Liver (tissue), 9 donors: Measurements from ENCODE around the gene AADACL4. TPM values are rescaled to one million over a fixed set of nuclear protein-coding genes. Genes with fewer than 3 reads are reported as not detected.
A peak's percentile ranks its signal among the peaks of the same experiment; 100 is the strongest.

Experiments
- DNase-seq: peaks from one replicate; pipeline ENCODE4 v3.0.0-alpha.2; 2017; ENCODE audit warnings: low spot score
- H3K27ac ChIP-seq, 2 donors: one replicate each; pipeline ENCODE4 v1.7.0; 2013; ENCODE audit warnings: inconsistent platforms in 2 of 2, low read length in 2 of 2, control low read depth in 1 of 2, low read depth in 1 of 2, mild to moderate bottlenecking in 1 of 2
- H3K27me3 ChIP-seq, 4 donors: one replicate each; pipeline versions ENCODE4 v1.6.1 to v1.7.0; 2013; ENCODE audit warnings: low read length in 3 of 4, inconsistent platforms in 1 of 4, mild to moderate bottlenecking in 1 of 4, moderate library complexity in 1 of 4; ENCODE audit not compliant: control insufficient read depth in 4 of 4, insufficient read depth in 4 of 4
- H3K36me3 ChIP-seq, 4 donors: one replicate each; pipeline versions ENCODE4 v1.6.1 to v1.7.0; 2013; ENCODE audit warnings: low read length in 3 of 4, mild to moderate bottlenecking in 3 of 4, low read depth in 1 of 4, moderate library complexity in 1 of 4; ENCODE audit not compliant: control insufficient read depth in 4 of 4, insufficient read depth in 3 of 4
- H3K4me1 ChIP-seq, 4 donors: one replicate each; pipeline versions ENCODE4 v1.6.1 to v1.7.0; 2013; ENCODE audit warnings: low read length in 3 of 4, mild to moderate bottlenecking in 3 of 4, moderate library complexity in 1 of 4; ENCODE audit not compliant: control insufficient read depth in 4 of 4, insufficient read depth in 4 of 4
- H3K4me3 ChIP-seq, 3 donors: one replicate each; pipeline versions ENCODE4 v1.6.1 to v1.7.0; 2013; ENCODE audit warnings: low read length in 3 of 3, control low read depth in 1 of 3, low read depth in 1 of 3, mild to moderate bottlenecking in 1 of 3
- H3K9ac ChIP-seq, 2 donors: one replicate each; pipeline ENCODE4 v1.7.0; 2013; ENCODE audit warnings: low read length in 2 of 2, mild to moderate bottlenecking in 2 of 2, moderate library complexity in 2 of 2, control low read depth in 1 of 2, low read depth in 1 of 2
- H3K9me3 ChIP-seq, 4 donors: one replicate each; pipeline versions ENCODE4 v1.6.1 to v1.7.0; 2013; ENCODE audit warnings: low read length in 3 of 4; ENCODE audit not compliant: control insufficient read depth in 4 of 4
- ATF3 ChIP-seq: IDR thresholded peaks from 2 replicates; pipeline ENCODE4 v1.6.1; 2016; ENCODE audit warnings: antibody characterized with exemption
- FOXA1 ChIP-seq: IDR thresholded peaks from 2 replicates; pipeline ENCODE4 v1.6.1; 2016; ENCODE audit warnings: antibody characterized with exemption
- GABPA ChIP-seq, 2 donors: IDR thresholded peaks in 1 of 2; conservative IDR thresholded peaks in 1 of 2; 2 replicates each; pipeline ENCODE4 v1.6.1; 2016; ENCODE audit warnings: antibody characterized with exemption in 2 of 2, mild to moderate bottlenecking in 1 of 2, moderate library complexity in 1 of 2
- HNF4A ChIP-seq, 2 donors: conservative IDR thresholded peaks; 2 replicates each; pipeline ENCODE4 v1.6.1; 2016; ENCODE audit warnings: antibody characterized with exemption in 2 of 2, mild to moderate bottlenecking in 2 of 2
- HNF4G ChIP-seq: IDR thresholded peaks from 2 replicates; pipeline ENCODE4 v1.6.1; 2016; ENCODE audit warnings: antibody characterized with exemption
- JUND ChIP-seq, 2 donors: IDR thresholded peaks; 2 replicates each; pipeline ENCODE4 v1.6.1; 2016; ENCODE audit warnings: antibody characterized with exemption in 2 of 2
- MAX ChIP-seq: IDR thresholded peaks from 2 replicates; pipeline ENCODE4 v1.6.1; 2016; ENCODE audit warnings: antibody characterized with exemption
- NR2F2 ChIP-seq: IDR thresholded peaks from 2 replicates; pipeline ENCODE4 v1.6.1; 2016; ENCODE audit warnings: antibody characterized with exemption
- RAD21 ChIP-seq, 2 donors: IDR thresholded peaks; 2 replicates each; pipeline ENCODE4 v1.6.1; 2016; ENCODE audit warnings: antibody characterized with exemption in 2 of 2, mild to moderate bottlenecking in 2 of 2
- RXRA ChIP-seq, 2 donors: IDR thresholded peaks; 2 replicates each; pipeline ENCODE4 v1.6.1; 2017 to 2018; ENCODE audit warnings: antibody characterized with exemption in 2 of 2, mild to moderate bottlenecking in 1 of 2
- ZBTB33 ChIP-seq: IDR thresholded peaks from 2 replicates; pipeline ENCODE4 v1.6.1; 2016; ENCODE audit warnings: antibody characterized with exemption
- WGBS: extraction: QIAGEN DNeasy Blood & Tissue Kit; methylation state at CpG from one replicate; pipeline ENCODE4 v1.1.7; 2013; 5-methylcytosine and 5-hydroxymethylcytosine counted together
- polyA plus RNA-seq, 2 donors: library from polyadenylated mRNA; stranded (reverse) in 1 of 2; unstranded in 1 of 2; fragments of 200-250 nt in 1 of 2; fragments of >200 nt in 1 of 2; fragmentation: Nextera tagmentation in 1 of 2; extraction: Ambion mirVana in 1 of 2; gene quantifications; one replicate each; pipeline versions ENCODE4 v1.2.1 to v1.2.3, GENCODE V29; 2013 to 2015
- total RNA-seq, 2 donors: library from RNA; depleted of rRNA; stranded (reverse); fragments of >200 nt; gene quantifications; one replicate each; pipeline ENCODE4 v1.2.3, GENCODE V29; 2014
- TF ChIP-seq, protein P1 (sequence below): IDR thresholded peaks from 2 replicates; pipeline ENCODE4 v1.6.1; 2016; ENCODE audit warnings: antibody characterized with exemption, mild to moderate bottlenecking
- donor health status: healthy.
- donor health status: healthy.
- donor health status: healthy.
- donor health status: healthy.
- donor health status: healthy.

The AADACL4 gene
- total and polyA plus RNA-seq, 4 donors = not detected

DNA sequence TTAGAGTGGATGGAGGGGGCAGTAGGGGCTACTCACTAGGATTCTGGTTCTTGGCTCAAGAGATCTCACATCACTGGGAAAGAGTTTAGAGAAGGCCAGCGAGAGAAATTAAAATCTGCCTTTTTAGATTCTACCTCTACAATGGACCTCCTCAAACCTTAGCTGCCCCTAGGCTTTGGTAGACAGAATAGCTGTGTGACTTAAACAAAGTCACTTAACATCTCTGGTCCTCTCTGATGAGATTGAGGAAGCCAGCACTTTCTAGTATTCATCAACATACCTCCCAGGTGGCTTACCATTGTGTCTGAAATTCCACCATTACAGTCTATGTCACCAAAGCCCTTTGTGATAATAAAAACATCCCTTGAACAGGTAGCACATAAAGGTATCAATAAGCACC, 18.7 kb downstream of the AADACL4 start:
- H3K9ac ChIP-seq = no peak overlapping the region
- no peak overlapping the region for H3K27ac ChIP-seq
- 94% methylated on average over 1 of the region's 1 CpG for WGBS
- no peak for DNase-seq
- peaks cover 0 to 2% (median 0%) of the 10 kb centered on the region in 4 donors for H3K4me1 ChIP-seq
- H3K36me3 ChIP-seq = no peaks in the 10 kb centered on the region
- H3K27me3 ChIP-seq = no peaks in the 10 kb centered on the region
- H3K9me3 ChIP-seq = peaks cover 0 to 3% (median 0%) of the 10 kb centered on the region in 4 donors
- no peak overlapping the region for H3K4me3 ChIP-seq
- TF ChIP-seq ZBTB33 (no peak), NR2F2 (no peak), GABPA (IDR thresholded peaks at IDR 0.05 in 1 of 2, conservative IDR thresholded peaks at IDR 0.05 in 1 of 2) (no peak), RAD21 (IDR thresholded peaks at IDR 0.05) (no peak), HNF4A (conservative IDR thresholded peaks at IDR 0.05) (no peak), HNF4G (no peak), FOXA1 (no peak), MAX (no peak)
- TF ChIP-seq, protein P1, sequence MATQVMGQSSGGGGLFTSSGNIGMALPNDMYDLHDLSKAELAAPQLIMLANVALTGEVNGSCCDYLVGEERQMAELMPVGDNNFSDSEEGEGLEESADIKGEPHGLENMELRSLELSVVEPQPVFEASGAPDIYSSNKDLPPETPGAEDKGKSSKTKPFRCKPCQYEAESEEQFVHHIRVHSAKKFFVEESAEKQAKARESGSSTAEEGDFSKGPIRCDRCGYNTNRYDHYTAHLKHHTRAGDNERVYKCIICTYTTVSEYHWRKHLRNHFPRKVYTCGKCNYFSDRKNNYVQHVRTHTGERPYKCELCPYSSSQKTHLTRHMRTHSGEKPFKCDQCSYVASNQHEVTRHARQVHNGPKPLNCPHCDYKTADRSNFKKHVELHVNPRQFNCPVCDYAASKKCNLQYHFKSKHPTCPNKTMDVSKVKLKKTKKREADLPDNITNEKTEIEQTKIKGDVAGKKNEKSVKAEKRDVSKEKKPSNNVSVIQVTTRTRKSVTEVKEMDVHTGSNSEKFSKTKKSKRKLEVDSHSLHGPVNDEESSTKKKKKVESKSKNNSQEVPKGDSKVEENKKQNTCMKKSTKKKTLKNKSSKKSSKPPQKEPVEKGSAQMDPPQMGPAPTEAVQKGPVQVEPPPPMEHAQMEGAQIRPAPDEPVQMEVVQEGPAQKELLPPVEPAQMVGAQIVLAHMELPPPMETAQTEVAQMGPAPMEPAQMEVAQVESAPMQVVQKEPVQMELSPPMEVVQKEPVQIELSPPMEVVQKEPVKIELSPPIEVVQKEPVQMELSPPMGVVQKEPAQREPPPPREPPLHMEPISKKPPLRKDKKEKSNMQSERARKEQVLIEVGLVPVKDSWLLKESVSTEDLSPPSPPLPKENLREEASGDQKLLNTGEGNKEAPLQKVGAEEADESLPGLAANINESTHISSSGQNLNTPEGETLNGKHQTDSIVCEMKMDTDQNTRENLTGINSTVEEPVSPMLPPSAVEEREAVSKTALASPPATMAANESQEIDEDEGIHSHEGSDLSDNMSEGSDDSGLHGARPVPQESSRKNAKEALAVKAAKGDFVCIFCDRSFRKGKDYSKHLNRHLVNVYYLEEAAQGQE = no peak

GRCh38 chr1:12665511-12665910, 21.6 kb downstream of the AADACL4 start:
- Histone ChIP-seq H3K9me3 (peaks cover 0 to 9% (median 2%) of the 10 kb centered on the region in 4 donors), H3K4me3 (no peak overlapping the region), H3K4me1 (no peaks in the 10 kb centered on the region), H3K27ac (no peak overlapping the region), H3K9ac (no peak overlapping the region), H3K36me3 (no peaks in the 10 kb centered on the region), H3K27me3 (no peaks in the 10 kb centered on the region)
- 63% methylated on average over 4 of the region's 4 CpGs for WGBS
- DNase-seq = no peak
- peak; percentile 57 for TF ChIP-seq ATF3
- no peak for TF ChIP-seq JUND (IDR thresholded peaks at IDR 0.05)

GRCh38 chr1:12666141-12666735, 22.4 kb downstream of the AADACL4 start:
- H3K4me1 ChIP-seq = no peaks in the 10 kb centered on the region
- no peak overlapping the region for H3K9ac ChIP-seq
- peaks cover 0 to 9% (median 2%) of the 10 kb centered on the region in 4 donors for H3K9me3 ChIP-seq
- H3K36me3 ChIP-seq = no peaks in the 10 kb centered on the region
- 76% methylated on average over 15 of the region's 15 CpGs for WGBS
- no peaks in the 10 kb centered on the region for H3K27me3 ChIP-seq
- peak; percentile 18 to 22 for TF ChIP-seq RXRA (IDR thresholded peaks at IDR 0.05)
- no peak for TF ChIP-seq FOXA1
- no peak overlapping the region for H3K4me3 ChIP-seq
- no peak for DNase-seq
- H3K27ac ChIP-seq = no peak overlapping the region
